Heart left ventricle (tissue), 16 donors: ENCODE measurements around the gene PTPRK. TPM values are rescaled to one million over a fixed set of nuclear protein-coding genes. Genes with fewer than 3 reads are reported as not detected.

Experiments used
- ATAC-seq, 4 donors: fragments of 200-7000 bp; cut with Tn5 transposase; one replicate each; pipeline ENCODE4 v1.9.1; 2020 to 2022; ENCODE audit warnings: moderate library complexity in 4 of 4, mild to moderate bottlenecking in 3 of 4, moderate number of reproducible peaks in 1 of 4
- DNase-seq, 5 donors: peaks; one replicate each; pipeline ENCODE4 v3.0.0-alpha.2; 2020
- H3K27ac ChIP-seq, 12 donors: fragments of 200-600 bp; sonication (generic) in 4 of 12; one replicate each; pipeline versions ENCODE4 v1.5.0 to v1.8.0; 2016 to 2022; ENCODE audit warnings: mild to moderate bottlenecking in 2 of 12
- H3K27me3 ChIP-seq, 9 donors: fragments of 200-600 bp; sonication (generic) in 2 of 9; one replicate each; pipeline versions ENCODE4 v1.5.1 to v1.8.0; 2016 to 2022; ENCODE audit warnings: mild to moderate bottlenecking in 3 of 9
- H3K36me3 ChIP-seq, 9 donors: fragments of 200-600 bp; sonication (generic) in 2 of 9; one replicate each; pipeline versions ENCODE4 v1.5.0 to v1.8.0; 2018 to 2022; ENCODE audit warnings: mild to moderate bottlenecking in 2 of 9
- H3K4me1 ChIP-seq, 12 donors: fragments of 200-600 bp; sonication (generic) in 4 of 12; one replicate each; pipeline versions ENCODE4 v1.5.0 to v1.8.0; 2016 to 2022; ENCODE audit warnings: mild to moderate bottlenecking in 3 of 12
- H3K4me3 ChIP-seq, 12 donors: fragments of 200-600 bp; sonication (generic) in 4 of 12; one replicate each; pipeline versions ENCODE4 v1.5.0 to v1.8.0; 2017 to 2022; ENCODE audit warnings: mild to moderate bottlenecking in 9 of 12, moderate library complexity in 4 of 12
- H3K9me3 ChIP-seq, 12 donors: fragments of 200-600 bp; sonication (generic) in 4 of 12; one replicate each; pipeline versions ENCODE4 v1.5.0 to v1.8.0; 2016 to 2022; ENCODE audit warnings: mild to moderate bottlenecking in 1 of 12
- POLR2A ChIP-seq, 2 donors: fragments of 450-650 bp; IDR thresholded peaks; one replicate each; pipeline ENCODE4 v1.6.1; 2017; ENCODE audit warnings: antibody characterized with exemption in 2 of 2, mild to moderate bottlenecking in 2 of 2, moderate library complexity in 2 of 2
- WGBS, 4 donors: extraction: QIAGEN DNeasy Blood & Tissue Kit in 2 of 4; methylation state at CpG; one replicate each; pipeline versions ENCODE4 v1.1.5 to v1.1.7; 2013 to 2018; 5-methylcytosine and 5-hydroxymethylcytosine counted together
- intact Hi-C, 10 donors: fragments of 100-400 bp; cut with DNase I; formaldehyde crosslinking; loops; one replicate each; pipeline versions ENCODE4 v1.11.1 to v1.14.2; 2022
- polyA plus RNA-seq, 2 donors: library from polyadenylated mRNA; stranded (reverse); fragments of 200-250 nt; gene quantifications; one replicate each; pipeline ENCODE4 v1.2.3, GENCODE V29; 2013
- total RNA-seq, 9 donors: library from RNA; depleted of rRNA in 2 of 9; stranded (reverse); fragments of >200 nt in 2 of 9; fragmentation: NEBNext Ultra II Directional in 3 of 9; extraction: Animal tissue kit (Norgen Biotek cat#: 25700) in 3 of 9; gene quantifications; one replicate each; pipeline versions ENCODE4 v1.1.0 to v1.2.4, GENCODE V29; 2016 to 2023
- TF ChIP-seq, protein P1 (sequence below), 12 donors: fragments of 200-600 bp; sonication (generic) in 4 of 12; IDR thresholded peaks; one replicate each; pipeline versions ENCODE4 v1.5.0 to v1.8.0; 2018 to 2022; ENCODE audit warnings: antibody characterized with exemption in 12 of 12, mild to moderate bottlenecking in 5 of 12
- donor health status: ischemic (EF 13 %, LVEDD 7.1; RV severe dilation, severe dysfunction).
- donor health status: healthy with polysubstance abuse.
- donor health status: DM: no; HTN: yes; CAD: no.
- donor health status: DM: no; HTN: no; CAD: no.
- donor health status: ischemic (EF 25% LVEDD 6.9; RV normal size, moderate dysfunction).
- donor health status: ischemic (EF 25% LVEDD 5.7; RV mildly dilated, moderate dysfunction).
- donor health status: healthy.
- donor health status: DM: yes; HTN: yes; CAD: no.
- donor health status: ischemic (EF 35%, LVEDD 5.7; RV mildly dilated, moderate dysfunction).
- donor health status: nonischemic (EF 11% LVEDD 7.7; RV severe dilation, severe dysfunction).
- donor health status: DM: yes; HTN: yes; CAD: no.
- donor health status: PGD.
- donor health status: ischemic (EF 29% LVEDD 5.4; RV normal size, mild dysfunction).
- donor health status: nonischemic (EF 23%, LVEDD 6.1; RV moderate dilation, normal function).

PTPRK gene
- total and polyA plus RNA-seq, 11 donors: 5.4 to 50.8 (median 38.5) TPM

DNA sequence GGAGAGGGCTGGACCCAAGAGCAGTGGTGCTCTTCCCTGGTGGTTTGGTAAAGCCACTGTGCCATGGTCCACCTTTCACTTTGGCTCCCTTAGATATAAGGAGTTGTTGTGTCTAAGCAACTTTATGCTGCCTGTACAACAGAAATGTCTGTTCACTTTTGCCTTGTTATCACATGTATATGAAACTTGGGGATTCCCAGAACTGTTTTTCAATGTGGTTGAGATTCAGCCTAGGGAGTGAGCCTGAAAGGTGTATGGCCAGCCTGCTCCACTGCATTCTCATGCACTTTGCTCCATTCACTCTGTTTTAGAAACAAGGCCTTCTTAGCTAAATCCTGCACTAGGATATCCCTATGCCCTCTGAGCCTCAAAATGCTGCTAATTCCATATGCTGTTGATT lies 385.1 kb downstream of the PTPRK start:
- intact Hi-C loops: no loop called here
- no peak overlapping the region for H3K27ac ChIP-seq
- no peaks in the 10 kb centered on the region for H3K9me3 ChIP-seq
- TF ChIP-seq, protein P1, sequence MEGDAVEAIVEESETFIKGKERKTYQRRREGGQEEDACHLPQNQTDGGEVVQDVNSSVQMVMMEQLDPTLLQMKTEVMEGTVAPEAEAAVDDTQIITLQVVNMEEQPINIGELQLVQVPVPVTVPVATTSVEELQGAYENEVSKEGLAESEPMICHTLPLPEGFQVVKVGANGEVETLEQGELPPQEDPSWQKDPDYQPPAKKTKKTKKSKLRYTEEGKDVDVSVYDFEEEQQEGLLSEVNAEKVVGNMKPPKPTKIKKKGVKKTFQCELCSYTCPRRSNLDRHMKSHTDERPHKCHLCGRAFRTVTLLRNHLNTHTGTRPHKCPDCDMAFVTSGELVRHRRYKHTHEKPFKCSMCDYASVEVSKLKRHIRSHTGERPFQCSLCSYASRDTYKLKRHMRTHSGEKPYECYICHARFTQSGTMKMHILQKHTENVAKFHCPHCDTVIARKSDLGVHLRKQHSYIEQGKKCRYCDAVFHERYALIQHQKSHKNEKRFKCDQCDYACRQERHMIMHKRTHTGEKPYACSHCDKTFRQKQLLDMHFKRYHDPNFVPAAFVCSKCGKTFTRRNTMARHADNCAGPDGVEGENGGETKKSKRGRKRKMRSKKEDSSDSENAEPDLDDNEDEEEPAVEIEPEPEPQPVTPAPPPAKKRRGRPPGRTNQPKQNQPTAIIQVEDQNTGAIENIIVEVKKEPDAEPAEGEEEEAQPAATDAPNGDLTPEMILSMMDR (IDR thresholded peaks at IDR 0.05): no peak
- no peak for TF ChIP-seq POLR2A (IDR thresholded peaks at IDR 0.05)
- DNase-seq (no peak), ATAC-seq (no peak)
- no peak overlapping the region for H3K4me3 ChIP-seq
- H3K27me3 ChIP-seq: no peaks in the 10 kb centered on the region
- H3K36me3 ChIP-seq: no peaks in the 10 kb centered on the region
- H3K4me1 ChIP-seq: peaks cover 0 to 47% (median 18%) of the 10 kb centered on the region in 12 donors

DNA sequence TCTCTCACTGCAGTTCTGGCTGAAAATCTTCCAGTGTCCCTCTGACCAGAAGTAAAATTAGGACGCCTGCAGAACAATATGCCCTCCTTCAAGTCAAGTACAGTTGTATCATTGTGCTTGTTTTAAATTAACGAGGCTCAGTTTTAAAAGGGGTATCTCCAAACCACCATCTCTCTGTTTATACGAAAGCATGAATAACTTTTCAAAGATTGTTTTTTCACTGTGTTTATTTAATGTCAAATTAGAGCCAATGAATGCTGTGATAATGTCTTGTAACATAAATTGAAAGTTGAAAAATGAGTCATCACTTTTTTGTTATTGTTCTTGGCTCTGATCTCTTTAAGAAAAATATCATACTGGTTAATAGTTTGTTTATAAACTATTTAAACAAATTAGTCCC lies 388.8 kb downstream of the PTPRK start:
- Histone ChIP-seq H3K9me3 (no peaks in the 10 kb centered on the region), H3K4me3 (peak overlapping the region in 3 of 12 donors; percentile 6 to 12 (median 11)), H3K27me3 (no peaks in the 10 kb centered on the region), H3K27ac (peak overlapping the region in 6 of 12 donors; percentile 18 to 40 (median 26)), H3K36me3 (no peaks in the 10 kb centered on the region), H3K4me1 (peaks cover 0 to 33% (median 12%) of the 10 kb centered on the region in 12 donors)
- TF ChIP-seq POLR2A (IDR thresholded peaks at IDR 0.05): no peak
- TF ChIP-seq, protein P1 (IDR thresholded peaks at IDR 0.05): no peak
- intact Hi-C loops: no loop called here
- DNase-seq: no peak
- 41 to 51% (median 45%) methylated on average over 3 of the region's 3 CpGs for WGBS, 4 donors
- ATAC-seq: peak in 2 of 4 donors; percentile 24 to 39

DNA sequence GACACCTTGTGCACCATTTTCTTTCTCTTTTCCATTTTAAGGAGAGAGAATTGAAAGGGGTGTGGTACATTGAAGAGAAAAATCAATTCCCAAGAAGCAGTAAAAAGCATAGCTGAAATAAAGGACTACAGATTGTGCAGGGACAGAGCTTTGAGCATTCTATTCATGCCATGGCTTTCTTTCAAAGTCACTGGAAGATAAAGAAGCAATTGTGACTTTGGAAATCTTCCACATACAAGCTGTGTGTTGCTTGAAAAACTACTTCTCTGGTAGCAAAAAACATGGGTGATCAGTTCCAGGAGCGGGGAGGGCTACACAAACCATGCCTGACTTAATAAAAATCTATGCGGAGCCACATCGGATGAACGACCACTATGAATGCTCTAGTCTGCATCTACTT lies 389.4 kb downstream of the PTPRK start:
- H3K9me3 ChIP-seq: no peaks in the 10 kb centered on the region
- 48 to 78% (median 71%) methylated on average over 4 of the region's 4 CpGs for WGBS, 4 donors

DNA sequence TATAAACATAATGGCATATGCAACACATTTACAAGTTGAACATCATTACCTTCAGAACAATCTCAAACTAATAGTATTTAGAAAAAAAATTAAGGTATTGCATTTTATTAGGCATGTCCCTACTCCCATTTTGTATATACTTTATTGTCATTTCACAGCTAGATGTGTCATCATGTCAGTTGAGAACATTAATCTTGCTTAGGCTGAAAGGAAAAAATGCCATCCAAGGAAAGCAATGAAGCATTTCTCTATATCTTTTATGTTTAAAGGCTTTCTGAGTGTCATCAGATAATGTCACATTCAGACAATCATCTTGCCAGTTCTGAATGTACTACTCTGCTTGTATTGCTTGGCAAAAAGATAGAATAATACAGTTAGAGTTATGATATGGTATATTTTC lies 390.7 kb downstream of the PTPRK start:
- H3K27me3 ChIP-seq: no peaks in the 10 kb centered on the region

More for the DNA sequence above, 389.4 kb downstream of the PTPRK start:
- Histone ChIP-seq H3K27me3 (no peaks in the 10 kb centered on the region), H3K4me1 (peaks cover 0 to 31% (median 11%) of the 10 kb centered on the region in 12 donors), H3K4me3 (peak overlapping the region in 4 of 12 donors; percentile 1 to 12 (median 8)), H3K36me3 (no peaks in the 10 kb centered on the region), H3K27ac (peak overlapping the region in 6 of 12 donors; percentile 18 to 40 (median 33))
- no peak for TF ChIP-seq POLR2A (IDR thresholded peaks at IDR 0.05)
- TF ChIP-seq, protein P1 (IDR thresholded peaks at IDR 0.05): no peak
- ATAC-seq (peak in 3 of 4 donors; percentile 30 to 62 (median 31)), DNase-seq (no peak)
- intact Hi-C loops: no loop called here

More for the DNA sequence above, 390.7 kb downstream of the PTPRK start:
- peaks cover 0 to 31% (median 11%) of the 10 kb centered on the region in 12 donors for H3K4me1 ChIP-seq
- H3K36me3 ChIP-seq: no peaks in the 10 kb centered on the region
- ATAC-seq (no peak), DNase-seq (no peak)
- peak overlapping the region in 2 of 12 donors; percentile 18 to 36 for H3K27ac ChIP-seq
- intact Hi-C loops: no loop called here
- no peaks in the 10 kb centered on the region for H3K9me3 ChIP-seq
- TF ChIP-seq, protein P1 (IDR thresholded peaks at IDR 0.05): no peak
- TF ChIP-seq POLR2A (IDR thresholded peaks at IDR 0.05): no peak
- H3K4me3 ChIP-seq: no peak overlapping the region
